ENCODE data around the gene ILDR1. TPM values are rescaled to one million over a fixed set of nuclear protein-coding genes. Genes with fewer than 3 reads are reported as not detected.
A peak's percentile ranks its signal among the peaks of the same experiment; 100 is the strongest.

ILDR1 gene
- total and polyA plus RNA-seq, 10 of the 15 experiments (the other 5 are each of a cell fraction or from before 2014, with no cell fraction given): 1.3 to 12.0 (median 7.0) TPM

GRCh38 chr3:122030381-122031122 lies 8.5 kb upstream of the ILDR1 start (continued):
- TF ChIP-seq PAX5 (IDR thresholded peaks at IDR 0.05; ENCODE audit: borderline replicate concordance, low read depth, low read length): no peak
- TF ChIP-seq FOXM1 (IDR thresholded peaks at IDR 0.05; ENCODE audit: low read depth, low read length): peak; percentile 49
- no peak; the same call in 1 of the 2 replicates for TF ChIP-seq IRF4 (IDR thresholded peaks at IDR 0.05; ENCODE audit: low read depth, low read length)

GRCh38 chr3:122025296-122025695 lies 3.2 kb upstream of the ILDR1 start:
- Histone ChIP-seq H3K4me1 (ENCODE audit: control insufficient read depth, insufficient read depth, low read length) (peaks cover 41% of the 10 kb centered on the region), H3K79me2 (ENCODE audit: control insufficient read depth, insufficient read depth, low read length) (peaks cover 22% of the 10 kb centered on the region), H2AFZ (ENCODE audit: control insufficient read depth, low read depth, low read length) (no peak overlapping the region), H3K36me3 (ENCODE audit: control insufficient read depth in 2 of 2, insufficient read depth in 2 of 2, low read length in 1 of 2) (0 out of 4 replicates have a peak, but pooled peaks cover 0 to 2% of the 10 kb centered on the region in 2 experiments), H3K9me3 (replicated peaks; ENCODE audit: control insufficient read depth, insufficient read depth, low read length) (peaks cover 8% of the 10 kb centered on the region; the same call in 2 of the 3 replicates), H3K4me2 (ENCODE audit: control insufficient read depth, insufficient read depth) (peak overlapping the region; percentile 9), H4K20me1 (ENCODE audit: control insufficient read depth, insufficient read depth) (no peaks in the 10 kb centered on the region), H3K27ac (ENCODE audit: control insufficient read depth, insufficient read depth) (peak overlapping the region; percentile 38; the same call in 1 of the 2 replicates), H3K27me3 (replicated peaks in 1 of 2; ENCODE audit: control insufficient read depth in 2 of 2, insufficient read depth in 2 of 2, low read length in 1 of 2) (no peaks in the 10 kb centered on the region), H3K4me3 (peak overlapping the region; percentile 50), H3K9ac (ENCODE audit: control insufficient read depth, insufficient read depth, low read length) (no peak overlapping the region)
- ChIA-PET CTCF (interaction anchor here (0.6 to 3.1 kb wide), 27 partner anchors 9 to 274 kb away, joined by 3 to 16 read pairs (median 5); partner anchors contain the start of gene CD86), RAD21 (ENCODE audit: unreplicated experiment) (interaction anchor here (0.7 to 9.8 kb wide), 30 partner anchors 9 to 282 kb away, joined by 3 to 180 read pairs (median 6); partner anchors contain the start of gene CD86), SMC1A (ENCODE audit: uncharacterized antibody, unreplicated experiment) (interaction anchor here (0.6 to 9.3 kb wide), 26 partner anchors 8 to 274 kb away, joined by 3 to 454 read pairs (median 5); partner anchors contain the start of gene CD86), POLR2A (interaction anchor here (0.5 to 8.9 kb wide), 14 partner anchors 9 to 478 kb away, joined by 3 to 120 read pairs (median 6); no protein-coding TSS in a partner anchor)
- in situ Hi-C loops (cut with MboI) (no loop called here), intact Hi-C loops (cut with micrococcal nuclease; ENCODE audit: unreplicated experiment) (loop anchor here (2.0 kb wide), 1 partner anchor 30 kb away; the partner anchor contains the start of gene CD86)
- DNase-seq (ENCODE audit: low read depth, low spot score) (peak; percentile 92), FAIRE-seq (peak; percentile 93), ATAC-seq (peak; percentile 89)
- no TSS peak for BruUV-seq (replicated peaks)
- TF ChIP-seq CBX3 (IDR thresholded peaks at IDR 0.05; ENCODE audit: borderline replicate concordance, low read depth): no peak
- peak; percentile 11 for TF ChIP-seq SP1 (IDR thresholded peaks at IDR 0.05; ENCODE audit: low read depth, low read length)
- TF ChIP-seq EGR1 (IDR thresholded peaks at IDR 0.05; ENCODE audit: borderline replicate concordance in 1 of 2, low read depth in 2 of 2, low read length in 2 of 2): no peak
- no peak for TF ChIP-seq POLR2AphosphoS5 (IDR thresholded peaks at IDR 0.05; ENCODE audit: low read length)
- no peak for TF ChIP-seq MYB (IDR thresholded peaks at IDR 0.05; ENCODE audit: borderline replicate concordance, low read depth, low read length)
- TF ChIP-seq, protein P1, sequence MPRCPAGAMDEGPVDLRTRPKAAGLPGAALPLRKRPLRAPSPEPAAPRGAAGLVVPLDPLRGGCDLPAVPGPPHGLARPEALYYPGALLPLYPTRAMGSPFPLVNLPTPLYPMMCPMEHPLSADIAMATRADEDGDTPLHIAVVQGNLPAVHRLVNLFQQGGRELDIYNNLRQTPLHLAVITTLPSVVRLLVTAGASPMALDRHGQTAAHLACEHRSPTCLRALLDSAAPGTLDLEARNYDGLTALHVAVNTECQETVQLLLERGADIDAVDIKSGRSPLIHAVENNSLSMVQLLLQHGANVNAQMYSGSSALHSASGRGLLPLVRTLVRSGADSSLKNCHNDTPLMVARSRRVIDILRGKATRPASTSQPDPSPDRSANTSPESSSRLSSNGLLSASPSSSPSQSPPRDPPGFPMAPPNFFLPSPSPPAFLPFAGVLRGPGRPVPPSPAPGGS (IDR thresholded peaks at IDR 0.05; ENCODE audit: borderline replicate concordance, insufficient read depth, low read depth, low read length, poor library complexity, severe bottlenecking): no peak
- TF ChIP-seq, protein P2, sequence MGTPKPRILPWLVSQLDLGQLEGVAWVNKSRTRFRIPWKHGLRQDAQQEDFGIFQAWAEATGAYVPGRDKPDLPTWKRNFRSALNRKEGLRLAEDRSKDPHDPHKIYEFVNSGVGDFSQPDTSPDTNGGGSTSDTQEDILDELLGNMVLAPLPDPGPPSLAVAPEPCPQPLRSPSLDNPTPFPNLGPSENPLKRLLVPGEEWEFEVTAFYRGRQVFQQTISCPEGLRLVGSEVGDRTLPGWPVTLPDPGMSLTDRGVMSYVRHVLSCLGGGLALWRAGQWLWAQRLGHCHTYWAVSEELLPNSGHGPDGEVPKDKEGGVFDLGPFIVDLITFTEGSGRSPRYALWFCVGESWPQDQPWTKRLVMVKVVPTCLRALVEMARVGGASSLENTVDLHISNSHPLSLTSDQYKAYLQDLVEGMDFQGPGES (IDR thresholded peaks at IDR 0.05): no peak
- TF ChIP-seq FOXM1 (IDR thresholded peaks at IDR 0.05; ENCODE audit: low read depth, low read length): peak; percentile 41; the same call in 1 of the 2 replicates
- TF ChIP-seq RB1 (IDR thresholded peaks at IDR 0.05; ENCODE audit: borderline replicate concordance): no peak
- TF ChIP-seq MTA2 (IDR thresholded peaks at IDR 0.05; ENCODE audit: low read depth): peak; percentile 68
- no peak for TF ChIP-seq ZNF592 (IDR thresholded peaks at IDR 0.05)
- peak in 1 of 2 experiments; percentile 9; a peak in 1 of 4 replicates for TF ChIP-seq IKZF2 (IDR thresholded peaks at IDR 0.05)
- peak; percentile 67; the same call in 1 of the 2 replicates for TF ChIP-seq CBFB (IDR thresholded peaks at IDR 0.05; ENCODE audit: low read depth)
